IMR-90 (cell line): Measurements from ENCODE around the gene CD81.

Experiments used
- BHLHE40 ChIP-seq: fragments of 150-350 bp; IDR thresholded peaks from 2 replicates; pipeline ENCODE4 v1.6.1; 2016; ENCODE audit warnings: mild to moderate bottlenecking, low read depth, low read length
- CEBPB ChIP-seq: IDR thresholded peaks from 2 replicates; pipeline ENCODE4 v1.6.1; 2012; ENCODE audit warnings: low read depth, low read length, improper control_type of control experiment
- FOS ChIP-seq: fragments of 150-350 bp; IDR thresholded peaks from 2 replicates; pipeline ENCODE4 v1.6.1; 2016; ENCODE audit warnings: low read depth, low read length
- MXI1 ChIP-seq: IDR thresholded peaks from 2 replicates; pipeline ENCODE4 v1.6.1; 2012; ENCODE audit warnings: low read depth, mild to moderate bottlenecking, low read length, moderate library complexity, borderline replicate concordance
- POLR2A ChIP-seq: IDR thresholded peaks from 2 replicates; pipeline ENCODE4 v1.6.1; 2012; ENCODE audit warnings: mild to moderate bottlenecking, low read depth, low read length
- RAD21 ChIP-seq: IDR thresholded peaks from 2 replicates; pipeline ENCODE4 v1.6.1; 2012; ENCODE audit warnings: low read length, improper control_type of control experiment
- TF ChIP-seq, protein P1 (sequence below): conservative IDR thresholded peaks from 2 replicates; pipeline ENCODE4 v1.5.1; 2012; ENCODE audit warnings: mild to moderate bottlenecking, low read depth, low read length, improper control_type of control experiment

DNA sequence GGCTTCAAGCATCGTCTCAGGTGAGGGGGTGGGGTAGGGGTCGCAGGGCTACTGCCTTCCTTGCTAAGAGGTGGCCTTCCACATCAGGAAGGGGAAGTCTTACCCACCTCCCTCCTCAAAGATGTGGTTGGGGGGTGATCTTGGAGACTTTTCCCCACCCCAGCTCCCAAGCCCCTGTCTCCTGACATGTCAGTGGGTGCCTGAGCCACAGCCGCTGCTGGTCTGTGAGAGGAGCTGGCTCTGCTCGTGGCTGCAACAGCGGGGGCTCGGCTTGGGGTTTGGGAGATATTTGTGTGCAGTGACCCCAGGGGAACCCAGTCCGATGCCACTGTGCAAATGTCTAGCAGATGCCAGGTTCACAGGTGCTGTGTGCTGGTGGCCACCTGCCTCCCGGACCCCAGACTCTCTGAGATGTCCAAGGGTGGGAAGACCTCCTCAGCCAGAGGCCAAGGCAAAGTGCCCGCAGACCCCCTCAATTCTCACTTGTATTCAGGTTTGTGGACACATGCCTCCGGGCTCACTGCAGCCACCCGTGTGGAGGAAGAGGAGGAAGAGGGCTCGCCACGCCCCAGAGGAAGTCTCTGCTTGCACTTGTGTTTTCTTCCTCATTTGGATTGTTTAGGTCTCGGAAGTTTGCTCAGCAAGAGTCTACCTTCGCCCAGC, 69.6 kb downstream of the CD81 start:
- no peak for TF ChIP-seq FOS
- TF ChIP-seq, protein P1, sequence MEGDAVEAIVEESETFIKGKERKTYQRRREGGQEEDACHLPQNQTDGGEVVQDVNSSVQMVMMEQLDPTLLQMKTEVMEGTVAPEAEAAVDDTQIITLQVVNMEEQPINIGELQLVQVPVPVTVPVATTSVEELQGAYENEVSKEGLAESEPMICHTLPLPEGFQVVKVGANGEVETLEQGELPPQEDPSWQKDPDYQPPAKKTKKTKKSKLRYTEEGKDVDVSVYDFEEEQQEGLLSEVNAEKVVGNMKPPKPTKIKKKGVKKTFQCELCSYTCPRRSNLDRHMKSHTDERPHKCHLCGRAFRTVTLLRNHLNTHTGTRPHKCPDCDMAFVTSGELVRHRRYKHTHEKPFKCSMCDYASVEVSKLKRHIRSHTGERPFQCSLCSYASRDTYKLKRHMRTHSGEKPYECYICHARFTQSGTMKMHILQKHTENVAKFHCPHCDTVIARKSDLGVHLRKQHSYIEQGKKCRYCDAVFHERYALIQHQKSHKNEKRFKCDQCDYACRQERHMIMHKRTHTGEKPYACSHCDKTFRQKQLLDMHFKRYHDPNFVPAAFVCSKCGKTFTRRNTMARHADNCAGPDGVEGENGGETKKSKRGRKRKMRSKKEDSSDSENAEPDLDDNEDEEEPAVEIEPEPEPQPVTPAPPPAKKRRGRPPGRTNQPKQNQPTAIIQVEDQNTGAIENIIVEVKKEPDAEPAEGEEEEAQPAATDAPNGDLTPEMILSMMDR: no peak
- TF ChIP-seq CEBPB: no peak
- TF ChIP-seq POLR2A: no peak
- no peak for TF ChIP-seq BHLHE40
- TF ChIP-seq MXI1: no peak
- TF ChIP-seq RAD21: no peak
